ENCODE measurements around the gene ARID3A.

The ARID3A gene

DNA sequence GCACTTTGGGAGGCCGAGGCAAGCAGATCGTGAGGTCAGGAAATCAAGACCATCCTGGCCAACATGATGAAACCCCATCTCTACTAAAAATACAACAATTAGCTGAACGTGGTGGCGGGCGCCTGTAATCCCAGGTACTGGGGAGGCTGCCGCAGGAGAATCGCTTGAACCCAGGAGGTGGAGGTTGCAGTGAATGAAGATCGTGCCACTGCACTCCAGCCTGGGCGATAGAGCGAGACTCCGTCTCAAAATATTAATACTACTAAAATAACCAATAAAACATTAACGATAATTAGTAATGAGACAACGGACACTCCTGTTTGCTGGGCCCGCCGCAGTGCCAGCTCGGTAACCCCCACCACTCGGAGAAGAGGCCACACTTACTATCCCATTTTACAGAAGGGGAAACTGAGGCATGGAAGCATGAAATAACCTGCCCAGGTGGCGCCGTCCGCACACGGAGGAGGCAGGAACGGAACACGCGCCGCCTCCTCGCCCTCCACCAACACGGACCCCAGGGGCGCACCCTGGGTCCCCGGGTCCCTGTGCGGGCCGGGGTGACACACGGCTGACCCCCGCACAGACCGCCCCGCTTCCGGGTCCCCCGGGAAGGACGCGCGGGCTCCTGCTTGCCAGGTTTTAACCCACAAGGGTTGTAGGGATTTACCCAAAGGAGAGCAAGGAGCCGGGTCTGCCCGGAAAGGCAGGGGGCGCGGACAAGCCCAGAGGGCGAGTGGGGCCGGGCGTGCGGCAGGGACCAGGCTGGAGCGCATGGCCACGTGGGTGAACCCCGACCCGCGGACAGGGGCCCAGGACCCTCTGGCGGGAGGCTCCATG is 14.4 kb upstream of the ARID3A start:
- DNase-seq (ENCODE audit: low read depth in 3 of 3) = no peak

- DNase-seq (ENCODE audit: low read depth in 3 of 3) = peak in 1 of 3 experiments; percentile 43
These were observed 13.4 kb upstream of the ARID3A start for GRCh38 chr19:912181-913079.

GRCh38 chr19:913080-913748 is 12.6 kb upstream of the ARID3A start, which contains the start of gene R3HDM4:
Gene R3HDM4 (minus strand): TSS chr19:913219. CDS start chr19:913157, 62 bp downstream.
- DNase-seq (ENCODE audit: low read depth in 3 of 3) = peak; percentile 70 to 84 (median 71)

DNA sequence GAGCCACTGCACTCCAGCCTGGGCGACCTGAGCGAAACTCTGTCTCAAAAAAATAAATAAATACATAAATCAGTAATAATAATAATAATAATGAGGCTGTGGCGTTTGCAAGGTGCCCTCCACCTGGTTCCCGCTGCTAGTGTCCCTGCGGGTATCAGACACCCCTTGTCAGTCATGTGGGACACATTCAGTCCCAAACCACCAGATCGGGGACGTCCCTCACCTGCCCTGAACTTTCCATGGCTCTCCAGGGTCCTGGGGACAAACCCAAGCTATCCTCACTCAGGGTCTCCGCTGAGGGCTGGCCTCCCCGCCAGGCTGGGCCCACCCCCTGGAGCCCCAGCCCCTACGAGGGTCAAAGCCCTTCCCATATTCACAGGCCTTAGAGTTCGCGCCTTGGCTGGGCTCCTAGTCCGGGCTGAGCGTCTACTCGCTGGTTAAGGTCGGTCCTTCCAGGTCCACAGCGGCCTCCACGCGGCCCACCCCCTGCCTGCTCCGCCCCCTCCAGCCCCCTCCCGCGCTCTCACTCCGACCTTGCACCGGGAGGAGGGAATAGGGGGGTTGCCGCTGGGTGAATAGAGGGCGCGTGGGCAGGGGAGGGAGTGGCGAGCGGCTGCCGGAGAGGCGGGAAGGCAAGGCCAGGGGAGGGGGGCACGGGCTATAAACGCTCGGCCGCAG is 9.1 kb upstream of the ARID3A start:
- DNase-seq (ENCODE audit: low read depth in 3 of 3) = peak in 1 of 3 experiments; percentile 63

- peak in 1 of 3 experiments; percentile 50 for DNase-seq (ENCODE audit: low read depth in 3 of 3)
These were observed 8.3 kb upstream of the ARID3A start, which contains the start of gene KISS1R for GRCh38 chr19:917323-918151. Gene KISS1R (plus strand): TSS chr19:917333. CDS start chr19:917503, 170 bp downstream.

- no peak for DNase-seq (ENCODE audit: low read depth in 3 of 3)
These were observed 7.7 kb upstream of the ARID3A start for GRCh38 chr19:918152-918437.

DNA sequence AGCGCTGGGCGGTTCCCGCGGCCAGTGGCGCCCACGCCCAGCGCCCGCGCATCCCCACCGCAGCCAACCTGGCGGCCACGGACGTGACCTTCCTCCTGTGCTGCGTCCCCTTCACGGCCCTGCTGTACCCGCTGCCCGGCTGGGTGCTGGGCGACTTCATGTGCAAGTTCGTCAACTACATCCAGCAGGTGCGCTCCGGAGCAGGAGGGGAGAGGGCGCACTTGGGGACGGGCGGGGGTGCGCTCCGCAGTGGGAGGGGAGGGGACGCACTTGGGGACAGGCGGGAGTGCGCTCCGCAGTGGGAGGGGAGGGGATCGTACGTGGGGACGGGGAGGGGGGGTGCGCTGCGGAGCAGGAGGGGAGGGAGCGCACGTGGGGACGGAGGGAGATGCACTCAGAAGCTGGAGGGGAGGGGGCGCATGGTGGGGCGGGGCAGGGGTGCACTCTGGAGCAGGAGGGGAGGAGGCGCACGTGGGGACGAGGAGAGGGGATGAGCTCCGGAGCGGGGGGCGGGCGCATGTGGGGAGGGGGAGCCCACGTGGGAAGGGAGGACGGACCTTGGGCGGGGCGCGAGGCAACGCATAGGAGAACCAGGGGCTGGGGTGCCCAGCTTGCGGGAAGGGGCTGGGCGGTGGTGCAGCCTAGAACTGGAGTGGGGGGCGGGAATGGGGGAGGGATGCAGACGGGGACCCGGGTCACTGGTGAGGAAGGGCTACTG is 7.2 kb upstream of the ARID3A start:
- peak in 1 of 3 experiments; percentile 63 for DNase-seq (ENCODE audit: low read depth in 3 of 3)

DNA sequence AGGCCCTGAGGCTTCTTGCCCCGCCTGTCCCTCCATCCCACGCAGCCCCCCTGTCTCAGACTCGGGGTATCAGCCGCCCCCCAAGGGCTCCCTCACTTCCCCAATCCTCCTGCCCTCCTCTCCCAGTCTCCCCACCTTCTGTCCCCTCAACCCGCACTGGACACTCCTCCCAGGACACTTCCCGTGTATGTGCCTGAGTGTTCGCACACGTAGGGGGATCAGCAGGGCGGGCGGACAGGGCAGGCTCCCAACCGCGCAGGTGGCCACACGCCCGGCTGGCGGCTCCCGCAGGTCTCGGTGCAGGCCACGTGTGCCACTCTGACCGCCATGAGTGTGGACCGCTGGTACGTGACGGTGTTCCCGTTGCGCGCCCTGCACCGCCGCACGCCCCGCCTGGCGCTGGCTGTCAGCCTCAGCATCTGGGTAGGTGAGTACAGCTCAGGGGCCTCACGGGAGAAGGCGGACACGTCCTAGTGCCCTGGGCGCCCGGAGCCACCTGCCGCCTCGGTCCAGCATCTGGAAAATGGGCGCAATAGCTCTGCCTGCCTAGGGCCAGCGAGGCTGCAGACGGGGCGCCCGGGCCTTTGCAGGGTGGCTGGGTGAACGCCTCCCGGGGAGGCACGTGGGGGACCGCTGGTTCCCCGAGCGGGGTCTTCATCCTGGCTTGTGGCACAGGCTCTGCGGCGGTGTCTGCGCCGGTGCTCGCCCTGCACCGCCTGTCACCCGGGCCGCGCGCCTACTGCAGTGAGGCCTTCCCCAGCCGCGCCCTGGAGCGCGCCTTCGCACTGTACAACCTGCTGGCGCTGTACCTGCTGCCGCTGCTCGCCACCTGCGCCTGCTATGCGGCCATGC is 6.4 kb upstream of the ARID3A start:
- DNase-seq (ENCODE audit: low read depth in 3 of 3) = peak in 1 of 3 experiments; percentile 58

- DNase-seq (ENCODE audit: low read depth in 3 of 3) = peak in 2 of 3 experiments; percentile 40 to 70
These were observed 5.6 kb upstream of the ARID3A start for GRCh38 chr19:920051-920864.

DNA sequence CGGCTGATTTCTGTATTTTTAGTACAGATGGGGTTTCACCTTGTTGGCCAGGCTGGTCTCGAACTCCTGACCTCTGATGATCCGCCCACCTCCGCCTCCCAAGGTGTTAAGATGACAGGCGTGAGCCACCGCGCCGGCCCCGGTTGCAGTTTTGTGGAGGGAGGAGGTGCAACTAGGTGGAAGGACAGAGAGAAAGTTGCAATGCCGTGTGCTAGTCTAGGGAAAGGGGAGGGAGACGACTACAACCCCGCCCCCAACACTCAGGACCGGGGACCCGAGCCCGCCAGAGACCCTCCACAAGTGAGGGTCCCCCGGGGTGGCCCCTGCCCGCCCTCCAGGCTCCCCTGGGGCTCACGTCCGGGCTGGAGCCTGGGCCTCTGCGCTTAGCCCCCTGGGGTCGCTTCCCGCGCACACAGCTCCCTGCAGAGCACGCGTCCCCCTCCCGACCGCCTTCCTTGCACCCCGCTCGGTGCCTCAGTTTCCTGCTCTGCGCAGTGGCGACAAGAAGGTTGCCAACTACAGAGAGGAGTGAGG is 1.2 kb upstream of the ARID3A start:
- peak in 1 of 3 experiments; percentile 43 for DNase-seq (ENCODE audit: low read depth in 3 of 3)

GRCh38 chr19:925087-925525 is 729 bp upstream of the ARID3A start:
- DNase-seq (ENCODE audit: low read depth in 3 of 3) = peak in 1 of 3 experiments; percentile 64

DNA sequence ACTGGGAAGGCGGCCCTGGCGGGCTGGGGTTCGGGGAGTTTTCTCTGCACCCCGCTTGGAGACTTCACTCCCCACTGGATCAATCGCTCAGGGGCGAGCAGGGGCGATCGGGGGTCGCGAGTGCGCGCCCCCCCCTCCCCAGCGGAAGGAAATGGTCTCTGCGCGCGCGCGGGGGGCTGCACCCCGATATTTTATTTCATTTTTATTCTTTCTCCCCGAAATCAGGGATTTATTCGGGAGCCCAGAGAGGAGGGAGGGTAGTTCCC is 421 bp downstream of the ARID3A start:
- DNase-seq (ENCODE audit: low read depth in 3 of 3) = no peak

DNA sequence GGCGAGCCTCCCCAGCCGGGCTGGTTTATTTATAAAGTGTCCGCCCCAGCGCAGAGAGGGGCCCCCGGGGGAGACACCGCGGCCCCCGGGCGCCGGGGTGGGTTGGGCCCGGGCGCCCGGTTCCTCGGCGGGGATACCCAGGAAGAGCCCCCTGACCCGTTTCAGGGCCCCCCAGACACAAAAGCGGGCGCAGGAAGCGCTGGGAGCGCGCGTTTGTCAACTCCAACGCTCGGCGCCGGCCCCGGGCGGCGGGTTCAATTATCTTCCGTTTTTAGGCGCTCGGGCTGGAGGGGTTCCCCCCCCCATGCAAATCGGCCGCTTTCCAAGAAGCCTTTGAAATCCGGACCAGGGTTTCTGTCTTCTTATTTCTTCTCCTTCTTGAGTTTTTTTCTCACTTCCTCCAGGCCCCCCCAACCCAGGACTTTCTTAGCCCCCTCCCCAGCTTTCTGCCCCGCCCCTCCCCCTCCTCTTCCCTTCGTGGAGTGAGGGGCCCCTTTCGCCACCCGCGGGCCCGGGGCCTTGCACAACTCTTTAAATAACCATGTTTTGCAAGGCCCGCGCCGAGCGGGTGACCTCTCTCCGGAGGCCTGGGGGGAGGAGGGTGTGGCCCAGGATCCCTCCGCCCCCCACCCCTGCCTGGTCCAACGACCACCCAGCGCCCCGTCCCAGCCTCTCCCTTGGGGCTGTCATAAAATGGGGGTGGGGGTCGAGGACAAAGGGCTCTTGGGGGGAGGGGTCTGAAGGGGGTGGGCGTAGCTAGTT is 935 bp downstream of the ARID3A start:
- peak in 1 of 3 experiments; percentile 66 for DNase-seq (ENCODE audit: low read depth in 3 of 3)

GRCh38 chr19:927351-927779 is 1.5 kb downstream of the ARID3A start:
- no peak for DNase-seq (ENCODE audit: low read depth in 3 of 3)

- no peak for DNase-seq (ENCODE audit: low read depth in 3 of 3)
These were observed 2.1 kb downstream of the ARID3A start for GRCh38 chr19:927780-928401.

- DNase-seq (ENCODE audit: low read depth in 3 of 3) = no peak
These were observed 2.8 kb downstream of the ARID3A start for GRCh38 chr19:928471-929202.

Measured in stimulated activated CD4-positive, alpha-beta T cell treated with anti-CD3 and anti-CD28 coated beads, TNF-alpha, amount 100 ng/mL, for 24 hours (primary cell).